GM18520 (cell line): ENCODE measurements around the gene ZNF440.
"Not testable (repeated sequence)": the region's sequence is repeated elsewhere in the genome, so short reads cannot be mapped to it uniquely, and the experiment has no call there.

ENCODE experiments used
- ATAC-seq: cut with Tn5 transposase; IDR thresholded peaks from one replicate; pipeline ENCODE4 v1.9.1; 2021; ENCODE audit not compliant: unreplicated experiment

ZNF440 gene

GRCh38 chr19:11814029-11814699 is at the start of gene ZNF440:
TSS of gene ZNF440 (plus strand) at chr19:11814273. CDS start at chr19:11814448, 175 bp downstream.
- peak; percentile 93 for ATAC-seq

DNA sequence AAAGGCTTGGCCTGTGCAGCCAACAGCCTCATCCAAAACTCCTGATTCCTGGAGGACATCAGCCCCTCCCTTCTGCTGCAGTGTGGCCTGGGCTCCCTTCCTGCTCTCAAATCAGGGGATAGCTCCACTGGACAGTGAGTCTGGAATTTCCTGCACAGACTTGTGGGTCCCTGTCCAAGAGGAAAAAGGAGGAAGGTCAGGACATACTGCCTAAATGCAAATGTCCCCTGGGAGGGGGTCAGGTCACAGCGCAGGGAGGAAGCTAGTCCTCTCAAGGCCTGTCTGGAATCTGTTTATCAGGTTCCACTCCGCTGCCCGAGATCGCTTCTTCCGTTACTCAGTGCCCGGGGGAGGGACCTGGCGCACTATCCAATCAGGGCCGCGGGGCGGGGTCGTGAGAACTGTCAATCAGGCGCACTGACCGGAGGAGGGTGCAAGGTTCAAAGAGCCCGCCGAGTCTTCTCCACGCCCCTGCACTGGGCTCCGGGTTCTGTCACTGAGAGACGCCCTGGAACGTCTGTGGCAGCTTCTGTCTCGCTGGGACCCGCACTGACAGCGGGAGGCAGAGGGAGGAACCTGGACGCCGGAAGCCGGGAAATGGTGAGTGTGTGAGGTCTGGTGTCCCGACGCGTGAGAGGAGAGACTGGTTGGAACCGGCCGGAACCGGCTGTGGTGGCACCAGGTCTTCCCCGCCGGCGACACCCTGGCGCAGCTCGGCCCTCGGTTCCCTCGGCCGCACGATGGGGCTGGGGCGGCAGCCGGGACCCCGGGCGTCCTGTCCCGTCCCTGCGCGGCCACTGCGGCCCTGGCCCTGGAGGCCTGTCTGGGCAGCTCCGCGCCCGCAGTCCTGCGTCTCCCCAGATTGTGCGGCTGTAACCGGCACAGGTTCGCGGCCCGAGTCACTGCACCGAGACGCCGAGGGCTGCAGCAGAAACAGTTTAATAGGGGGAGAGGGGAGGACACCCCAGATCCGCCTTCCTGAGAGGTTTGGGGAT is 47.2 kb upstream of the ZNF440 start, which contains the start of gene ZNF441:
TSS of gene ZNF441 (plus strand) at position 404 of the 995 bp plus-strand sequence. CDS start at position 598, 194 bp downstream.
- peak; percentile 74 for ATAC-seq

GRCh38 chr19:11767633-11768133 is 46.4 kb upstream of the ZNF440 start:
- ATAC-seq, result no peak

GRCh38 chr19:11769995-11770394 is 44.1 kb upstream of the ZNF440 start:
- no peak for ATAC-seq

DNA sequence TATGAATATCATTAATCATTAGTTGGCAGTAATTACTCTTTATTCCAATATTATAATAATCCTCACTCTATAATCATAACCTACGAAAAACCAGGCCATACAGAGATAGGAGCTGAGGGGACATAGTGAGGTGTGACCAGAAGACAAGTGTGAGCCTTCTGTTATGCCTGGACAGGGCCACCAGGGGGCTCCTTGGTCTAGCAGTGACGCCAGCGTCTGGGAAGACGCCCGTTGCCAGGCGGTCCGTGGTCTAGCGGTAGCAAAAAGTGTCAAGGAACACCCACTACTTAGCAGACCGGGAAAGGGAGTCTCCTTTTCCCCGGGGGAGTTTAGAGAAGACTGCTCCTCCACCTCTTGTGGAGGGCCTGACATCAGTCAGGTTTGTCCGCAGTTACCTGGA is 42.6 kb upstream of the ZNF440 start:
- not testable (repeated sequence) for ATAC-seq

- not testable (repeated sequence) for ATAC-seq
Observed at GRCh38 chr19:11776669-11777068, 37.4 kb upstream of the ZNF440 start.

- no peak for ATAC-seq
Observed at GRCh38 chr19:11780431-11781020, 33.5 kb upstream of the ZNF440 start.

- no peak for ATAC-seq
Observed at GRCh38 chr19:11781295-11782057, 32.6 kb upstream of the ZNF440 start.

DNA sequence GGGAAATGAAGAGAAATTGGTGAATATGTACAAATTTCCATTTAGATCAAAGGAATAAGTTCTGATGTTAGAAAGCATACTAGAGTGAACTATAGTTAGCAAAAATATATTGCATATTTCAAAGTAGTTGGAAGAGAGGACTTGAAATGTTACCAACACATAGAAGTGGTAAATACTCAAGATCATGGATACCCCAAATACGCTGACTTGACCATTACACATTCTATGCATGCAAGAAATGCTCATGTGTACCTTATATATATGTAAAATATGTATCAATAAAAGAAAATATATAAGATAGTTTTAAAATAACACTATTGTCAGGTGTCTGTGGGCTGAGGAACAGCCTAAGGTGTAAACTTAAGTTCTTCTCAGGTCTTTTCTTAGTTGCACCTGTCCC is 30.3 kb upstream of the ZNF440 start:
- ATAC-seq, result no peak

DNA sequence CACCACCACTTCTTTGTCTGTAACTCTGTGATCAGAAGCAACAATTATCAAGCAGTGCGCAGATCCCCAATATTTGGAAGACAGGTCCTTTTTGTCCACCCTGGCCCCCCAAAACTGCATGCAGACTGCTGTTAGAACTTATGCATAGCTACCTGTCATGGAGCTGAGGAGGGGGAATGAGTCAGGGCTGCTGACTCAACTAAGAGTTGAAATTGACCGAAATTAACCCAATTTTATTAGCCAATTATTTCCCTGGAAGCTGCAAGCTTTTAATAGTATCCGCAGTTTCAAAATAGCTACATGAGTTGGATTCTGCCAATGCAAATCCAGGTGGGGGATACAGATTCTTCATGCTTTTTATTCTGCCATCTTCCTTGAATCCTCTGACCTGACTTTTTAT is 29.7 kb upstream of the ZNF440 start:
- ATAC-seq, result no peak

DNA sequence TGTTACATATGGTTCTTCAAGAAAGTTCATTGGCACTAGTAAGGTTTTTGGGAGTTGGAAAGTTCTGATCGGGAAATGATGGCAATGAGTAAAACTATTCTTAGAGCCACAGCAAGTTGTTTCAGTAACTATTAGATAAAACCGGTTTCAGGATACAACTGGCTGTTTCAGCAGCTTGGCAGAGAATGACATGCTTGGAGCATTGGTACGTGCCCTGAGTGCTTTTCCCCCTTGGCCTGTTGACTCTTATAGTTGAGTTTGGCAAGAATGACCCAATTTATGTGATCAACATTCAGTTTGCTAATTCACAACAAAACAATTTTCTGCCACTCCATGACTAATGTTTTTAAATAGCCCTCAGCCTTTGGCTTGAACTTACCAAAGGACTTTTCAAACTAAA is 26.5 kb upstream of the ZNF440 start:
- ATAC-seq, result no peak

- no peak for ATAC-seq
Observed at GRCh38 chr19:11792942-11793341, 21.1 kb upstream of the ZNF440 start.

DNA sequence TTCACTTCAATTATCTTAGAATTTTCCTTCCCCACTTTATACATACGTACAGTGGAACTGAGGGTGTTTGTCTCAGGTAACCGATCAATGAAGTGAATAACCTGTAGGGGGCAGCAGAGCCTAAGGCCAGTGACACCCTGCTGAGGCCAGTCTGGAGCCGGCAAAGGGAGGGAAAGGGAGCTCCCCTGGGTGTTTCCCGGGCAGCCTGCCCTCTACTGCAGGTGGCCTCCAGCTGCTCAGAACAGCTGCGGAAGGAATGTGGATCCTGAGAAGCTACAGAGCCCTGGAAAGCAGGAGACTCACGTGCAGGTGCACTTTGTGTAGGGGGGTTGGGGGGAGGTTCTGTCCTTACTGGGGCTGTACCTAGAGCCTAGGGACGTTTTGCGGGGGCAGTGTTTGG is 16.6 kb upstream of the ZNF440 start:
- ATAC-seq, result no peak

DNA sequence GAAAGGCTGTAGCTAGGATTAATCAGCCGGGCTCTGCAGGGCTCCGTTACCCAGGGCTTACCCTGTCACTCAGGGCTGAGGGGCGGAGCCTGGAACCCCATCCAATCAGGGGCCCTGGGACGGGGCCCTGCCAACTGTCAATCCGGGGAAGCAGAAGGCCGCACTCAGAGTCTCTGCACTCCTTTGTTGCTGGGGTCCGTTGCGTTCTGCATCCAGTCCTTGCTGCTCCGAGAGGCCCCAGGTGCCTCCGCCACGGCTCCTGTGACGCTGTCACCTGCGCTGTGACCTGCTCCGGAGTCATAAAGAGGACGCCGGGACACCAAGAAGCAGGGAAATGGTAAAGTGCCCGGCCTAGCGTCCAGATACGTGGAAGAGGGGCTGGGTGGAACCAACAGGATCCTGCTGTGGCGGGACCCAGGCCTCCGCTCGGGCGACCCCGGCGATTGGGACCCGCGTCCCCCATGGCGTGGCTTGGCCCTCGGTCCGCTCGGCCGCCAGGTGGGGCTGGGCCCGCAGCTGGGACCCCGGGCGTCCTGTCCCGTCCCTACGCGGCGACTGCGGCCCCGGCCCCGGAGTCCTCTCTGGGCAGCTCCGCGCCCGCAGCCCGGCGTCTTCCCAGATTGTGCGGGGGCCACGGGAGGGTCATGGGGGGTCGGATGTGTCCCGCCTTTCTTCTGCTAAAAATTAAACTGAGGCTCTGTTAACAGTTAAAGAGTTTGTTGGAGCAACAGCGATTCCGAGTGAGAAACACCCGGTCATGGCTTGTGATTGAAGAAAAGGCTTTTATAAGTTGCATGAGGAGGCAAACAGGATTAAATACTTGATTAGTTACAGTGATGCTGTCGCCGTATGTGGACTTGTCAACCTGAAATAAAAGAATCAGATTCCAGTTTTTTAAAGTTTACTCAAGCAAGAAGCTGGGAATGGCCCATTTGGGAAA is 15.4 kb upstream of the ZNF440 start, which contains the start of gene ZNF491:
TSS of gene ZNF491 (plus strand) at position 133 of the 940 bp plus-strand sequence. CDS start 7,431 bp downstream, outside the sequence.
- ATAC-seq, result peak; percentile 83

DNA sequence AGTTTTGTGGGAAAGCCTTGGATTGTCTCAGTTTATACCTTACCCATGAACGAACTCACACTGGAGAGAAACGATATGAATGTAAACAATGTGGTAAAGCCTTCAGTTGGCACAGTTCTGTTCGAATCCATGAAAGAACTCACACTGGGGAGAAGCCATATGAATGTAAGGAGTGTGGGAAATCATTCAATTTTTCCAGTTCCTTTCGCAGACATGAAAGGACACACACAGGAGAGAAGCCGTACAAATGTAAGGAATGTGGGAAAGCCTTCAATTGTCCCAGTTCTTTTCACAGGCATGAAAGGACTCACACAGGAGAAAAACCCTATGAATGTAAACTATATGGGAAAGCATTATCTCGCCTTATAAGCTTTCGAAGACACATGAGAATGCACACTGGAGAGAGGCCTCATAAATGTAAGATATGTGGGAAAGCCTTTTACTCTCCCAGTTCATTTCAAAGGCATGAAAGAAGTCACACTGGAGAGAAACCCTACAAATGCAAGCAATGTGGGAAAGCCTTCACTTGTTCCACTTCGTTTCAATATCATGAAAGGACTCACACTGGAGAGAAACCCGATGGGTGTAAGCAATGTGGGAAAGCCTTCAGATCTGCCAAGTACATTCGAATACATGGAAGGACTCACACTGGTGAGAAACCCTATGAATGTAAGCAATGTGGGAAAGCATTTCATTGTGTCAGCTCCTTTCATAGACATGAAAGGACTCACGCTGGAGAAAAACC is 7.5 kb upstream of the ZNF440 start:
- no peak for ATAC-seq

DNA sequence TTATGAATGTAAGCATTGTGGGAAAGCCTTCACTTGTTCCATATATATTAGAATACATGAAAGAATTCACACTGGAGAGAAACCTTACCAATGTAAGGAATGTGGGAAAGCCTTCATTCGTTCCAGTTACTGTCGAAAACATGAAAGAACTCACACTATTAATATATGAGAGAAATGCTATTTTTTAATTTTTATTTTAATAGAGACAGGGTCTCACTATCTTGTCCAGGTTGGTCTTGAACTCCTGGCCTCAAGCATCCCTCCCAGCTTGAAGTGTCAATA is 7.0 kb upstream of the ZNF440 start:
- no peak for ATAC-seq

- peak; percentile 18 for ATAC-seq
Observed at GRCh38 chr19:11813703-11814028, 407 bp upstream of the ZNF440 start.

GRCh38 chr19:11814700-11815035 is 595 bp downstream of the ZNF440 start:
- ATAC-seq, result no peak

DNA sequence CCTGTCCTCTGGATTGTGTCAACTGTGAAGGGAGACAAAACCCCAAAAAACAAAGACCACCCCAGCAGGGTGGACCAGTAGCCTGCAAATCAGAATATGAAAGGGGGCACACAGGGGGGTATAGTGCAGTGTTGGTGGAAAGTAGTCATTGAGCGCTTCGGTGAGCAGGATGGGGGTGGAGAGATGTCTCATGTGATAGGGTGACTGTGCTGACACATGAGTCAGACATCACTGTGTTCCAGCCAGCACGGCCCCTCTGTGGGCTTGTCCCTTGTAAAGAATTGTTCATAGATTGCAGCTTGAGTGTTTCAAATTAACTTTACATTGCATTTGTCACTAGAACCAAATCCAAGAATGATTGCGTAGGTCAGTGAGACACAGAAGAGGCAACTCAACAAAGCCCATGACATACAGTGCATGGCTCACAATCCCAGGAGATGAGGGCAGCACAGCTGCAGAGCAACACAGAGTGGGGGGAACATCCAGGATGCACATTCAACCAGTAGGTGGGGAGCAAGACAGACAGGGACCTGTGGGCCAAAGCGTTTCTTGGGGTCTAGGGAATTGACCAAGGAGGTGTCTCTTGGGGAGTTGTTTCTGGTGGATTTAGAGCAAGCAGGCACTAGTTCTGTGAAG is 7.5 kb downstream of the ZNF440 start:
- no peak for ATAC-seq
